Measurements from ENCODE around the gene ZNF619.

ZNF619 gene

GRCh38 chr3:40524568-40525285, 47.8 kb downstream of the ZNF619 start, which contains the start of gene ZNF621:
TSS of gene ZNF621 (plus strand) at chr3:40524960. CDS start at chr3:40525841, 881 bp downstream.
- Mint-ChIP-seq H3K27ac (peak within 1 kb of the TSS; percentile 96), H3K9me3 (no peaks in the 10 kb centered on the region), H3K27me3 (no peaks in the 10 kb centered on the region), H3K4me1 (peaks cover 11% of the 10 kb centered on the region), H3K36me3 (peaks cover 22% of the 10 kb centered on the region), H3K4me3 (peak within 1 kb of the TSS; percentile 85)
- ATAC-seq (ENCODE audit: low read depth) (peak; percentile 94), DNase-seq (ENCODE audit: low spot score in 2 of 2) (peak; percentile 78 to 84)

GRCh38 chr3:40528426-40528825, 51.5 kb downstream of the ZNF619 start:
- Mint-ChIP-seq H3K27ac (no peak overlapping the region), H3K36me3 (peaks cover 54% of the 10 kb centered on the region), H3K27me3 (no peaks in the 10 kb centered on the region), H3K9me3 (peaks cover 5% of the 10 kb centered on the region), H3K4me3 (no peak overlapping the region), H3K4me1 (peaks cover 11% of the 10 kb centered on the region)
- ATAC-seq (ENCODE audit: low read depth) (no peak), DNase-seq (ENCODE audit: low spot score in 2 of 2) (no peak)

DNA sequence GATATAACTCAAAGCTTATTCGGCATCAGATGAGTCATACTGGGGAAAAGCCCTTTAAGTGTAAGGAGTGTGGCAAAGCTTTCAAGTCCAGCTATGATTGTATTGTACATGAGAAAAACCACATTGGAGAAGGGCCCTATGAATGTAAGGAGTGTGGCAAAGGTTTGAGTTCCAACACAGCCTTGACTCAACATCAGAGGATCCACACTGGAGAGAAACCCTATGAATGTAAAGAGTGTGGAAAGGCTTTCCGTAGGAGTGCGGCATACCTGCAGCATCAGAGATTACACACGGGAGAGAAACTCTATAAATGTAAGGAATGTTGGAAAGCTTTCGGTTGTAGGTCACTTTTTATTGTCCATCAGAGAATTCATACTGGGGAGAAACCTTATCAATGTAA, 55.3 kb downstream of the ZNF619 start:
- no peaks in the 10 kb centered on the region for H3K4me1 Mint-ChIP-seq
- no peaks in the 10 kb centered on the region for H3K27me3 Mint-ChIP-seq
- DNase-seq (ENCODE audit: low spot score in 2 of 2) (no peak), ATAC-seq (ENCODE audit: low read depth) (no peak)
- no peak overlapping the region for H3K4me3 Mint-ChIP-seq
- H3K27ac Mint-ChIP-seq = no peak overlapping the region
- H3K36me3 Mint-ChIP-seq = peaks cover 73% of the 10 kb centered on the region
- H3K9me3 Mint-ChIP-seq = peaks cover 5% of the 10 kb centered on the region

DNA sequence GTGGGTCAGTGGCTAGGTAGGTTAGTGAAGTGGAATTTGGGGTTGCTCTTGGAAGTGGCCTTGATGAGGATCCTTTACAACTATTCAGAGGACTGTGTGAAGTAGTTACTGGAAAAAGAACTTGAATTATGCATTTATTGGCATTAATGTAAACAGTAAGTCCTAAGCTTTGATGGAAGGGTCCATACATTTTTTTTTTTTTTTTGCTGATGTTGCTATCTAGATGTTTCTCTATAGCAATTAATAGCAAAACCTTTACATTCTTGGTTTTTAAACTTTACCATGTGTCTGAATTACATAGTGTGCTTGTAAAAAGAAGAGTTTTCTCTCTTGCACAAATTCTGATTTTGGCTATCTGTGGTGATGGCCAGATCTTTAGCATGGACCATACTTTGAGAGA, 57.4 kb downstream of the ZNF619 start:
- Mint-ChIP-seq H3K4me3 (no peak overlapping the region), H3K9me3 (peaks cover 8% of the 10 kb centered on the region), H3K36me3 (peaks cover 75% of the 10 kb centered on the region), H3K27me3 (no peaks in the 10 kb centered on the region), H3K27ac (no peak overlapping the region), H3K4me1 (no peaks in the 10 kb centered on the region)
- DNase-seq (ENCODE audit: low spot score in 2 of 2) = no peak
- no peak for ATAC-seq (ENCODE audit: low read depth)

All from memory B cell (primary cell).